GM12878 (cell line): ENCODE measurements around the gene GRM1. TPM values are rescaled to one million over a fixed set of nuclear protein-coding genes. Genes with fewer than 3 reads are reported as not detected.
A peak's percentile ranks its signal among the peaks of the same experiment; 100 is the strongest.

Experiments
- ATAC-seq: fragments of 200-7000 bp; cut with Tn5 transposase; 3 replicates; pipeline ENCODE4 v1.9.1; 2020; ENCODE audit warnings: mild to moderate bottlenecking, moderate library complexity
- BruUV-seq: library from RNA; stranded (reverse); fragments of 400-500 nt; replicated peaks from 2 replicates; lab custom pipeline; 2021; lab: Mats Ljungman, UMichigan
- CTCF ChIA-PET: fragments of 300-600 bp; sonication (Branson Sonifier 250); formaldehyde crosslinking; extraction: SDS; loops from one replicate; lab custom pipeline; 2021; ENCODE audit warnings: inconsistent platforms; lab: Yijun Ruan, JAX
- POLR2A ChIA-PET: fragments of 350-600 bp; formaldehyde crosslinking; extraction: SDS; loops from one replicate; lab custom pipeline; 2021; ENCODE audit warnings: inconsistent platforms; lab: Charles Lee
- RAD21 ChIA-PET: fragments of 300-600 bp; sonication (Branson Sonifier 250); formaldehyde crosslinking; loops from one replicate; lab custom pipeline; 2023; ENCODE audit warnings: antibody characterized with exemption; ENCODE audit not compliant: unreplicated experiment; lab: Charles Lee
- SMC1A ChIA-PET: fragments of 300-600 bp; sonication (Branson Sonifier 250); formaldehyde crosslinking; loops from one replicate; lab custom pipeline; 2023; ENCODE audit not compliant: unreplicated experiment, uncharacterized antibody; lab: Charles Lee
- DNase-seq: peaks from one replicate; pipeline ENCODE4 v3.0.0-alpha.2; 2011; ENCODE audit warnings: low read depth, low spot score
- FAIRE-seq: peaks from 3 replicates; lab custom pipeline; 2011; peaks lifted over from hg19 to GRCh38; lab: Jason Lieb, UNC
- H2AFZ ChIP-seq: 2 replicates; pipeline ENCODE4 v1.6.0; 2011; ENCODE audit warnings: low read depth, low read length, control low read depth; ENCODE audit not compliant: control insufficient read depth
- H3K27ac ChIP-seq: 2 replicates; pipeline ENCODE4 v1.5.1; 2011; ENCODE audit warnings: control low read depth; ENCODE audit not compliant: control insufficient read depth, insufficient read depth
- H3K27me3 ChIP-seq, 2 experiments: replicated peaks in 1 of 2; 2 replicates each; pipeline versions ENCODE4 v1.6.0 to v1.6.1; 2011; ENCODE audit warnings: low read length in 1 of 2; ENCODE audit not compliant: control insufficient read depth in 2 of 2, insufficient read depth in 2 of 2
- H3K36me3 ChIP-seq, 2 experiments: 2 replicates each; pipeline ENCODE4 v1.5.1; 2011; ENCODE audit warnings: low read length in 1 of 2; ENCODE audit not compliant: control insufficient read depth in 2 of 2, insufficient read depth in 2 of 2
- H3K4me1 ChIP-seq: 2 replicates; pipeline ENCODE4 v1.6.1; 2011; ENCODE audit warnings: mild to moderate bottlenecking, low read length, moderate library complexity, mixed read lengths; ENCODE audit not compliant: control insufficient read depth, insufficient read depth
- H3K4me2 ChIP-seq: 2 replicates; pipeline ENCODE4 v1.6.0; 2011; ENCODE audit warnings: control low read depth; ENCODE audit not compliant: control insufficient read depth, insufficient read depth
- H3K4me3 ChIP-seq: fragments of 200-600 bp; sonication (generic); 2 replicates; pipeline ENCODE4 v1.5.1; 2016
- H3K79me2 ChIP-seq: 2 replicates; pipeline ENCODE4 v1.6.0; 2011; ENCODE audit warnings: low read length; ENCODE audit not compliant: control insufficient read depth, insufficient read depth
- H3K9ac ChIP-seq: 2 replicates; pipeline ENCODE4 v1.8.0; 2011; ENCODE audit warnings: low read length, control low read depth, mixed read lengths; ENCODE audit not compliant: control insufficient read depth, insufficient read depth
- H3K9me3 ChIP-seq: replicated peaks from 3 replicates; pipeline ENCODE4 v1.5.1; 2011; ENCODE audit warnings: mild to moderate bottlenecking, low read length; ENCODE audit not compliant: control insufficient read depth, insufficient read depth
- H4K20me1 ChIP-seq: 2 replicates; pipeline ENCODE4 v1.6.0; 2011; ENCODE audit not compliant: control insufficient read depth, insufficient read depth
- CREB1 ChIP-seq: IDR thresholded peaks from 2 replicates; pipeline ENCODE4 v1.6.1; 2012; ENCODE audit warnings: low read depth, mild to moderate bottlenecking, inconsistent platforms
- EGR1 ChIP-seq, 2 experiments: IDR thresholded peaks; 1 replicate in 1 of 2; 2 replicates in 1 of 2; pipeline ENCODE4 v1.6.1; 2011 to 2012; ENCODE audit warnings: low read depth in 2 of 2, low read length in 2 of 2, borderline replicate concordance in 1 of 2, mild to moderate bottlenecking in 1 of 2, moderate library complexity in 1 of 2
- FOXM1 ChIP-seq: IDR thresholded peaks from 2 replicates; pipeline ENCODE4 v1.6.1; 2012; ENCODE audit warnings: low read depth, mild to moderate bottlenecking, inconsistent platforms, low read length, moderate library complexity
- NFXL1 ChIP-seq: fragments of 450-650 bp; IDR thresholded peaks from 2 replicates; pipeline ENCODE4 v1.6.1; 2017; ENCODE audit warnings: antibody characterized with exemption, mild to moderate bottlenecking, borderline replicate concordance
- NR2C1 ChIP-seq: fragments of 450-650 bp; IDR thresholded peaks from 2 replicates; pipeline ENCODE4 v1.6.1; 2017; ENCODE audit warnings: antibody characterized with exemption, mild to moderate bottlenecking, moderate library complexity
- PAX8 ChIP-seq: fragments of 450-650 bp; IDR thresholded peaks from 2 replicates; pipeline ENCODE4 v1.6.1; 2017; ENCODE audit warnings: mild to moderate bottlenecking, moderate library complexity
- RELA ChIP-seq: fragments of 450-650 bp; IDR thresholded peaks from 2 replicates; pipeline ENCODE4 v1.8.0; 2014; ENCODE audit warnings: borderline replicate concordance; ENCODE audit not compliant: partially characterized antibody
- RUNX3 ChIP-seq: IDR thresholded peaks from 2 replicates; pipeline ENCODE4 v1.6.1; 2012; ENCODE audit warnings: low read length, inconsistent platforms
- SMARCA5 ChIP-seq: fragments of 450-650 bp; IDR thresholded peaks from 2 replicates; pipeline ENCODE4 v1.6.1; 2017; ENCODE audit warnings: mild to moderate bottlenecking
- SRF ChIP-seq, 2 experiments: IDR thresholded peaks; 2 replicates each; pipeline ENCODE4 v1.6.1; 2011; ENCODE audit warnings: low read depth in 2 of 2, low read length in 2 of 2, mild to moderate bottlenecking in 1 of 2, moderate library complexity in 1 of 2
- SUZ12 ChIP-seq: fragments of 200-600 bp; sonication (generic); IDR thresholded peaks from one replicate; pipeline ENCODE4 v1.6.1; 2018; ENCODE audit warnings: antibody characterized with exemption, mild to moderate bottlenecking; ENCODE audit not compliant: unreplicated experiment
- TCF3 ChIP-seq: IDR thresholded peaks from 2 replicates; pipeline ENCODE4 v1.6.1; 2012; ENCODE audit warnings: low read depth, mild to moderate bottlenecking, low read length, borderline replicate concordance; ENCODE audit not compliant: insufficient read depth
- WGBS: methylation state at CpG from one replicate; pipeline ENCODE4 v1.1.6; 2016; ENCODE audit warnings: low lambda C conversion rate; ENCODE audit not compliant: insufficient replicate concordance, insufficient coverage; ENCODE audit errors: missing lambda C conversion rate; 5-methylcytosine and 5-hydroxymethylcytosine counted together
- in situ Hi-C: fragments of 300-500 bp; cut with MboI; formaldehyde crosslinking; loops from 9 replicates; pipeline ENCODE4 v1.14.3; 2018; ENCODE audit warnings: mixed read lengths
- intact Hi-C: fragments of 100-400 bp; cut with micrococcal nuclease; formaldehyde crosslinking; loops from one replicate; pipeline ENCODE4 v1.14.2; 2022; ENCODE audit not compliant: unreplicated experiment
- polyA plus RNA-seq, 11 experiments: library from polyadenylated mRNA; depleted of rRNA in 4 of 11; unstranded in 6 of 11; stranded (reverse) in 5 of 11; fragments of >200 nt; fragmentation: Nextera tagmentation in 4 of 11; fragmentation: Illumina TruSeq in 1 of 11; extraction: Ambion mirVana in 4 of 11; extraction: Trizol in 1 of 11; gene quantifications; 1 replicate in 1 of 11; 2 replicates in 10 of 11; pipeline versions ENCODE4 v1.2.1 to v1.2.3, GENCODE V29; 2011 to 2016; ENCODE audit warnings: inconsistent platforms in 2 of 11, missing spikeins in 2 of 11, low read depth in 1 of 11
- total RNA-seq, 4 experiments: library from RNA; depleted of rRNA in 3 of 4; stranded (reverse); fragments of >200 nt in 3 of 4; fragmentation: Illumina TruSeq in 1 of 4; extraction: Trizol in 1 of 4; gene quantifications; 2 replicates each; pipeline versions ENCODE4 v1.2.1 to v1.2.3, GENCODE V29; 2013 to 2021
- TF ChIP-seq, protein P1 (sequence below): fragments of 450-650 bp; IDR thresholded peaks from 2 replicates; pipeline ENCODE4 v1.6.1; 2017; ENCODE audit warnings: mild to moderate bottlenecking, low read depth, inconsistent platforms; ENCODE audit not compliant: poor library complexity, severe bottlenecking

The GRM1 gene
- total and polyA plus RNA-seq, 10 of the 15 experiments (the other 5 are each of a cell fraction or from before 2014, with no cell fraction given): 0.04 TPM; not detected in 9

DNA sequence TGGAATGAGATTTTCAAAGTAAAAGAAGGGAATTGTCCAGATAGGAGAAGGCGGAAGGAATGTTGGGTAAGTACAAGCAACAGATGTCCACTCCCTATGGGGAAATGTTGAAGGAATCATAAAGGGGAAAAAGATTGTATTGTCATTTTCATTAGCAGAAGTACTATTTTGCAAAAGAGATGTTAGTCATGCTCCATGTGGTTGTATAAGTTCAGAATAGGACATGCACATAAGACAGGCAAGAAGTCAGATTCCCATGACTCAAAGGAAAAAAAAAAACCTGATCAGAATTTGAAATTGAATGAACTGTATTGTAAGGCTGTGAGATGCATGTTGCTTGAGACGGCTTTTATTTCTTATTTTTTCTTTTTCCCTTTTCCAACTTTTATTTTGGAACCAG, 36.8 kb downstream of the GRM1 start (continued):
- TF ChIP-seq TCF3 (no peak), SRF (IDR thresholded peaks at IDR 0.05; ENCODE audit: low read depth in 2 of 2, low read length in 2 of 2) (no peak)

DNA sequence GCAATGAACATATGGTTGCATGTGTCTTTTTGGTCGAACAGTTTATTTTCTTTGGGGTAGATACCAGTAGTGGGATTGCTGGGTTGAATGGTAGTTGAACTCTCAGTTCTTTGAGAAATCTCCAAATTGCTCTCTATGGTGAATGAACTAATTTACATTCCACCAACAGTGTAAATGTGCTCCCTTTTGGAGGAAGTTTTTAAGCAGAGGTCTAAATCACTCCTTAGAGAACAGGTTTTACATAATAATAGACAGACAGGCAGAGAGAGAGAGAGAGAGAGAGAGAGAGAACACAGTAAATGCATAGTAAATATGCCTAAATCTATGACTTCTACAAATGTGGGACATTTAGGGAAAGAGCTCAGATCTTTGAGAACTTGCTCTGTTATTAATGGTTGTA, 37.6 kb downstream of the GRM1 start:
- Histone ChIP-seq H3K27ac (no peak overlapping the region), H4K20me1 (no peaks in the 10 kb centered on the region), H3K27me3 (no peaks in the 10 kb centered on the region), H3K4me3 (no peak overlapping the region), H3K36me3 (no peaks in the 10 kb centered on the region), H3K9me3 (no peaks in the 10 kb centered on the region), H3K4me2 (no peak overlapping the region)
- FAIRE-seq (peak; percentile 7), ATAC-seq (no peak)
- 6% methylated on average over 1 of the region's 1 CpG for WGBS
- intact Hi-C loops: no loop called here
- CTCF ChIA-PET: no interaction called here
- BruUV-seq: no TSS peak
- TF ChIP-seq EGR1 (IDR thresholded peaks at IDR 0.05; ENCODE audit: borderline replicate concordance in 1 of 2, low read depth in 2 of 2, low read length in 2 of 2) (no peak), FOXM1 (no peak), SMARCA5 (no peak)
- TF ChIP-seq, all 136 proteins: peak for 0
- RAD21 ChIA-PET: no interaction called here
- Histone ChIP-seq H3K9ac (no peak overlapping the region), H3K4me1 (no peaks in the 10 kb centered on the region), H2AFZ (no peak overlapping the region), H3K79me2 (no peaks in the 10 kb centered on the region)
- in situ Hi-C loops: no loop called here
- SMC1A ChIA-PET: interaction anchor here (0.6 to 1.6 kb wide), 2 partner anchors 10 to 18 kb away, joined by 3 read pairs; no protein-coding TSS in a partner anchor
- DNase-seq: no peak
- POLR2A ChIA-PET: no interaction called here

DNA sequence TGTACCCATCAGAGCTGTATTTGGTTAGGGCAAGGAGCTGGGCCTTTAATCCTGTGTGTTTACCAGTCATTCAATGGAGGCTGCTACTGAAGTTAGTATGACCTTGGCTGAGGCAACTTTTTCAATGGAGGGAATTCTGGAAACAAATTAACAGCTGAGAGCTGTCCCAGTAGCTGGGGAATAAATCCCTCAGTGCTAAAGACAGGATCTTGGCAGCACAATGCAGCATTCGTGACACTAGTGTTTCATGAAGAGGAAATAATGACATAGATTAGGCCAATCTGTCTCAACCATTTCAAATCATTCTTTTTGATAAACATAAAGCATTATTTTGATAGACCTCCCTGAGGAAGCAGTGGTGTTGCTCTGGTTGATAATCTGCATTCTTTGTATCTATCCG, 42.9 kb downstream of the GRM1 start:
- FAIRE-seq (no peak), ATAC-seq (no peak), DNase-seq (no peak)
- POLR2A ChIA-PET: no interaction called here
- SMC1A ChIA-PET: no interaction called here
- Histone ChIP-seq H3K27ac (no peak overlapping the region), H3K27me3 (no peaks in the 10 kb centered on the region), H3K4me3 (no peak overlapping the region), H3K9me3 (no peaks in the 10 kb centered on the region), H2AFZ (no peak overlapping the region), H3K4me1 (no peaks in the 10 kb centered on the region), H3K36me3 (no peaks in the 10 kb centered on the region), H3K4me2 (no peak overlapping the region), H3K9ac (no peak overlapping the region), H4K20me1 (no peaks in the 10 kb centered on the region)
- BruUV-seq: no TSS peak
- in situ Hi-C loops: no loop called here
- RAD21 ChIA-PET: no interaction called here
- intact Hi-C loops: no loop called here
- CTCF ChIA-PET: interaction anchor here (0.6 kb wide), 1 partner anchor 622 kb away, joined by 3 read pairs; no protein-coding TSS in a partner anchor
- no peak for TF ChIP-seq PAX8
- TF ChIP-seq NR2C1: no peak
- no peak for TF ChIP-seq SUZ12
- TF ChIP-seq, protein P1, sequence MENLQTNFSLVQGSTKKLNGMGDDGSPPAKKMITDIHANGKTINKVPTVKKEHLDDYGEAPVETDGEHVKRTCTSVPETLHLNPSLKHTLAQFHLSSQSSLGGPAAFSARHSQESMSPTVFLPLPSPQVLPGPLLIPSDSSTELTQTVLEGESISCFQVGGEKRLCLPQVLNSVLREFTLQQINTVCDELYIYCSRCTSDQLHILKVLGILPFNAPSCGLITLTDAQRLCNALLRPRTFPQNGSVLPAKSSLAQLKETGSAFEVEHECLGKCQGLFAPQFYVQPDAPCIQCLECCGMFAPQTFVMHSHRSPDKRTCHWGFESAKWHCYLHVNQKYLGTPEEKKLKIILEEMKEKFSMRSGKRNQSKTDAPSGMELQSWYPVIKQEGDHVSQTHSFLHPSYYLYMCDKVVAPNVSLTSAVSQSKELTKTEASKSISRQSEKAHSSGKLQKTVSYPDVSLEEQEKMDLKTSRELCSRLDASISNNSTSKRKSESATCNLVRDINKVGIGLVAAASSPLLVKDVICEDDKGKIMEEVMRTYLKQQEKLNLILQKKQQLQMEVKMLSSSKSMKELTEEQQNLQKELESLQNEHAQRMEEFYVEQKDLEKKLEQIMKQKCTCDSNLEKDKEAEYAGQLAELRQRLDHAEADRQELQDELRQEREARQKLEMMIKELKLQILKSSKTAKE: no peak
- no peak for TF ChIP-seq NFXL1
- TF ChIP-seq SRF (IDR thresholded peaks at IDR 0.05; ENCODE audit: low read depth in 2 of 2, low read length in 2 of 2): no peak
- TF ChIP-seq RELA: no peak
- TF ChIP-seq CREB1: no peak
- TF ChIP-seq RUNX3: no peak
- TF ChIP-seq, all 136 proteins: peak for 0
- WGBS: 25% methylated on average over 2 of the region's 2 CpGs
- no peaks in the 10 kb centered on the region for H3K79me2 ChIP-seq
